Anterior cingulate cortex (tissue), 58 donors: ENCODE results near the gene COL28A1.

Experiments
- DNase-seq, 58 donors: peaks; one replicate each; lab custom pipeline; 2025; lab: John Stamatoyannopoulos, UW

Gene COL28A1

GRCh38 chr7:7535691-7536090 is at the start of gene COL28A1:
TSS of gene COL28A1 (minus strand) at chr7:7535873. CDS start at chr7:7532875, 2,998 bp downstream.
- no peak for DNase-seq

- no peak for DNase-seq
Observed at GRCh38 chr7:7584653-7585052, 49.0 kb upstream of the COL28A1 start.

GRCh38 chr7:7583731-7584130 is 48.1 kb upstream of the COL28A1 start:
- DNase-seq: no peak

- DNase-seq: no peak
Observed at GRCh38 chr7:7582596-7582995, 46.9 kb upstream of the COL28A1 start.

- DNase-seq: no peak
Observed at GRCh38 chr7:7581531-7582179, 46.0 kb upstream of the COL28A1 start.

GRCh38 chr7:7579638-7580037 is 44.0 kb upstream of the COL28A1 start:
- no peak for DNase-seq

GRCh38 chr7:7577888-7578287 is 42.2 kb upstream of the COL28A1 start:
- no peak for DNase-seq

- no peak for DNase-seq
Observed at GRCh38 chr7:7576344-7576743, 40.7 kb upstream of the COL28A1 start.

GRCh38 chr7:7573701-7574100 is 38.0 kb upstream of the COL28A1 start:
- no peak for DNase-seq

GRCh38 chr7:7570584-7570983 is 34.9 kb upstream of the COL28A1 start:
- no peak for DNase-seq

- DNase-seq: no peak
Observed at GRCh38 chr7:7569615-7570014, 33.9 kb upstream of the COL28A1 start.

GRCh38 chr7:7569081-7569527 is 33.4 kb upstream of the COL28A1 start:
- DNase-seq: no peak

- DNase-seq: no peak
Observed at GRCh38 chr7:7568553-7568952, 32.9 kb upstream of the COL28A1 start.

GRCh38 chr7:7567898-7568531 is 32.3 kb upstream of the COL28A1 start:
- no peak for DNase-seq

- peak; percentile 18 to 85 (median 74) for DNase-seq
Observed at GRCh38 chr7:7566651-7567611, 31.3 kb upstream of the COL28A1 start, which contains the start of gene MIOS. TSS of gene MIOS (plus strand) at chr7:7566884. CDS start at chr7:7572476, 5,592 bp downstream.

GRCh38 chr7:7565746-7566650 is 30.3 kb upstream of the COL28A1 start:
- DNase-seq: peak in 3 of 58 donors; percentile 1 to 23 (median 9)

GRCh38 chr7:7565018-7565680 is 29.5 kb upstream of the COL28A1 start:
- no peak for DNase-seq

- DNase-seq: no peak
Observed at GRCh38 chr7:7564323-7564780, 28.7 kb upstream of the COL28A1 start.

- no peak for DNase-seq
Observed at GRCh38 chr7:7563813-7564212, 28.1 kb upstream of the COL28A1 start.
